CD4-positive, alpha-beta T cell treated with Interleukin-10 for 1 hour (primary cell): ENCODE data around the gene TMEM245.

Experiments used
- DNase-seq: peaks from one replicate; pipeline ENCODE4 v3.0.0-alpha.2; 2020

The TMEM245 gene

GRCh38 chr9:109100543-109101201 is 19.1 kb downstream of the TMEM245 start:
- DNase-seq: no peak

GRCh38 chr9:109098960-109099308 is 20.8 kb downstream of the TMEM245 start:
- DNase-seq: no peak

GRCh38 chr9:109098171-109098959 is 21.4 kb downstream of the TMEM245 start:
- no peak for DNase-seq

- no peak for DNase-seq
These were observed 22.6 kb downstream of the TMEM245 start for GRCh38 chr9:109097146-109097545.

DNA sequence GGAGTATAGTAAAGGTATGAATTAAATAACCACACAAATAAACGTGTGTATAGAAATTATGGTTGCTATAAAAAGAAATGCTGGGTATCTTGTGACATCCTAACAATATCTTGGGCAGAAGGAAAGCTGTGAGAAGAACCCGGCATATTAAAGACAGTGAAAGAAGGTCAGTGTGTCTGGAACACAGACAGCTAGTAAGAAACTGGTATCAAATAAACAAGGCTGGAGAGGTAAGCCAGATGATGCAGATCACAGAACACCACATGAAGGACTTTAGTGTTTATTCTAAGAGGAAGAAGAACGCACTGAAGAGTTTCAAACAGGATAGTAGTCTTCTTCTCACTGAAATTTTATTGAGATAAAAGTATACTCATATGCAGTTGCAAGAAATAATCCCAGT is 24.4 kb downstream of the TMEM245 start:
- DNase-seq: no peak

GRCh38 chr9:109094268-109094667 is 25.5 kb downstream of the TMEM245 start:
- DNase-seq: no peak

GRCh38 chr9:109092587-109092986 is 27.2 kb downstream of the TMEM245 start:
- DNase-seq: no peak

DNA sequence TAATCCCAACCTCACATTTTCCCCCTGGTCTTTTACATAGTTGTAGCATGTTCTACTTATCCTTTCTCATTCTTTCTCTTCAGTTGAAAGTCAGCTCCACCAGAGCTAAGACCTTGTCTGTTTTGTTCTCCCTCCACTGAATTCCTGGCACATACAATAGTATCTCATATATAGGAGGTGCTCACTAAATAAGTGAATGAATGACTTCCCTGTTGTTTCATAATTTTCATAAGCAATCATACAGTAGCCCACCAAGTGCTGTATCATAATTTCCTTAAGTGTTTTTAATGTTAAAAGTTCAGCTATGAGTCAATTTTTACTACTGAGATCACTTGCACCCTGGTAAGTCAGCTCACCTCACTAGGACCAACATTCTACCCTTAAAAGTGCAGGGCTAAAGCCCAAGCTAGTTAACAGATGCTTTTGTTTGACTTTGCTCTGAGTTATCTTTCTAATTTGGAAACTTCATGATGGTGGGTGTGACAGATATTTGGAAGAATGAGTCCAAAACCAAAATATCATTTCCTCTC is 27.6 kb downstream of the TMEM245 start:
- no peak for DNase-seq

GRCh38 chr9:109088221-109088620 is 31.5 kb downstream of the TMEM245 start:
- DNase-seq: no peak

DNA sequence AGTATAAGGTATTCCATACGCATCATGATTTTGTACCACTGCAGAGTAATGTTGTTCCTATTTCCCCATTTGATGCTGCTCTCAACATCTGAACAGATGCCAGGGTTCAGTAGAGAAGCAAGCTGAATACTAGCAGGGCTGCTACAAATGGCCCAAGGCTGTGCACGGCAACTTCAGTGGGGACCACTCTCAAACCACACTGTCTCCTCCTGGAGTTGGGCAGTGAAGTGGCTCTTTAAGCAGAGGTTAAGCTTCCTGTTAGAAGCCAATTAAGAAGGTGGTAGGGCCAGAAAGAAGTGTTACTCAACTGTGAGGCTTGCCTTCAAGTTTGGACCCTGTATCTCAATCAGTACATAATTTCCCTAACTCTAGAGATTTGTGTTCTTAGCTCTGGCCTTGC is 32.0 kb downstream of the TMEM245 start:
- no peak for DNase-seq

DNA sequence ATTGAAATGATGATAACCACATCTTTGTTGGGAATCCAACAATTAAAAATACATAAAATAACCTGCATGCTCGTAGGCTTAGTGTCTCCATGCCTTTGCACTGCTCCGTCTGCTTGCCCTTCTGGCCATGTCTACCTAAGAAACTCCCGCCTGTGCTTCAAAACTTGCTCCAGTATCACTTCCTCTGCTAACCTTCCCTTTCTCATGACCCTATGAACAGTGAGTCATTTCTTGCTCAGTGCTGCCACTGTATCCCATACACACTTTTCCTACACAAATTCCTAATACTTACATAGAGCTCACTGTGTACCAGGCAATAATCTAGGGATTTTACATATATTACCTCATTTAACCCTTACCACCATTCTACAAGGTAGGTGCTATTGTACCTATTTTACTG is 33.5 kb downstream of the TMEM245 start:
- DNase-seq: no peak

GRCh38 chr9:109085510-109085909 is 34.2 kb downstream of the TMEM245 start:
- DNase-seq: no peak

- no peak for DNase-seq
These were observed 35.8 kb downstream of the TMEM245 start for GRCh38 chr9:109083813-109084405.

GRCh38 chr9:109083141-109083540 is 36.6 kb downstream of the TMEM245 start:
- no peak for DNase-seq

- DNase-seq: no peak
These were observed 37.6 kb downstream of the TMEM245 start for GRCh38 chr9:109082091-109082620.

DNA sequence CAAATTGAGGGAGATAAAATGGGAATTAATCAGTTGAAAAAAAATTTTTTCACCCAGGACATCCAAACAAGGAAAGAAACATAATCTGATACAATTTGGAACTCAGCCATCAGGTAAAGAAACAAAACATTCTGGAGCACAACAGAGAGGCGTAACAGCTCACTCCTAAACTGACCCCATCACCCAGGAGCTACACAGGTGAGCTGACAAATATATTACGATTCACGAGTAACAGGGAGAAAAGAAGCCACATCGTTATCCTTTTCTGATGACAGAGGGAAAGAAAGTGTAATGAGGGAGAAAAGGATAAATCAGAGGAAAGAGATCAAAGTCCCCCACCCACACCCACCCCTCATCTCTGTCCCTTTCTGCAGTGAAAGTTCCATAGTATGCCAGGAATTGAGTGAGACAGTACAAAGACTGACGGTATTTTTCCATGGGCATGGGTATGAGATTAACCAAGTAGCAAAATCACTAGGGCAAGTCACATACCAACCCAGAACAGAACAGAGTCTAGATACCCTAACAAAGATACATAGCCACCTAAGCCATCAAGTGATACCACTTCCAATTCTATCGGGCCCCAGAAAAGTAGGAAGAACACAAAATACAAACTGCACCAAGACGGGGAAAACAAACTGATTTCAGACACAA is 45.4 kb downstream of the TMEM245 start:
- no peak for DNase-seq

GRCh38 chr9:109072821-109073435 is 46.8 kb downstream of the TMEM245 start:
- no peak for DNase-seq

GRCh38 chr9:109072133-109072692 is 47.5 kb downstream of the TMEM245 start:
- DNase-seq: no peak

DNA sequence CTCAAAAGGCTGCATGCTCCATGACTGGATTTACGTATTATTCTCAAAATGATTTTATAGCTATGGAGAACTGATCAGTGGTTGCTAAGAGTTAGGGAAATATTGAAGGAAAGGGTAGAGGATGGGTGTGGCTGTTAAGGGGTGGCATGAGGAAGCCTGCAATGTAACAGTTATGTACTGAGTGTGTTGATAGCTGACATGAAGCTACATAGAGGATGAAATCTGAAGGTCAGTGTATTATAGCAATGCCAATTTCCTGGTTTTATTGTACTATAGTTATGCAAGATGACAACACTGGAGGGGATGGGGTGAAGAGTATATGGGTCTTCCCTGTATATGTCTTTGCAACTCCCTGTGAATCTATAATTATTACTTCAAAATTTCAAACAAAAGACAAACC is 51.0 kb downstream of the TMEM245 start:
- DNase-seq: no peak

- DNase-seq: no peak
These were observed 54.6 kb downstream of the TMEM245 start for GRCh38 chr9:109064963-109065702.

- DNase-seq: no peak
These were observed 56.0 kb downstream of the TMEM245 start for GRCh38 chr9:109063760-109064159.

DNA sequence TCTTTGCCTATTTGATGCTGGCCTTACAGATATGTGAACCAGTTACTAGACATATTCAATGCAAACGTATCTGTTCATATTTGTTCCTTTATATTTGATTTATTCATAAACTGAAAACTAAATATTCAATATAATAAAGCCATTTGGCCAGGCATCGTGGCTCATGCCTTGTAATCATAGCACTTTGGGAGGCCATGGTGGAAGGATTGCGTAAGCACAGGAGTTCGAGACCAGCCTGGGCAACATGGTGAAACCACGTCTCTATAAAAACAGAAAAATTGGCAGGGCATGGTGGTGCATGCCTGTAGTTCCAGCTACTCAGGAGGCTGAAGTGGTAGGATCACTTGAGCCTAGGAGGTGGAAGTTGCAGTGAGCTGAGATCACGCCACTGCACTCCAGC is 57.2 kb downstream of the TMEM245 start:
- no peak for DNase-seq
